H9 (cell line): ENCODE results near the gene NIM1K. TPM values are rescaled to one million over a fixed set of nuclear protein-coding genes. Genes with fewer than 3 reads are reported as not detected.

ENCODE experiments used
- DNase-seq: peaks from one replicate; pipeline ENCODE4 v3.0.0-alpha.2; 2017
- H2AFZ ChIP-seq: one replicate; pipeline ENCODE4 v1.6.1; 2013; ENCODE audit warnings: mild to moderate bottlenecking, low read length, control low read depth, moderate library complexity
- H2AK5ac ChIP-seq: 2 replicates; pipeline ENCODE4 v1.6.1; 2013; ENCODE audit warnings: low read length, control low read depth, mixed read lengths; ENCODE audit not compliant: insufficient read length
- H2BK120ac ChIP-seq: one replicate; pipeline ENCODE4 v1.6.1; 2013; ENCODE audit warnings: low read depth, mild to moderate bottlenecking, low read length, control low read depth, inconsistent platforms; ENCODE audit not compliant: poor library complexity, severe bottlenecking
- H2BK12ac ChIP-seq: 2 replicates; pipeline ENCODE4 v1.6.1; 2013; ENCODE audit warnings: low read length, control low read depth, mixed read lengths, low read depth; ENCODE audit not compliant: insufficient read length
- H2BK15ac ChIP-seq: 2 replicates; pipeline ENCODE4 v1.6.1; 2013; ENCODE audit warnings: low read depth, low read length, control low read depth
- H2BK20ac ChIP-seq: one replicate; pipeline ENCODE4 v1.6.1; 2013; ENCODE audit warnings: low read depth, mild to moderate bottlenecking, low read length, control low read depth, inconsistent platforms; ENCODE audit not compliant: poor library complexity, severe bottlenecking
- H2BK5ac ChIP-seq: 2 replicates; pipeline ENCODE4 v1.6.1; 2013; ENCODE audit warnings: low read length, control low read depth, mixed read lengths; ENCODE audit not compliant: insufficient read length
- H3K14ac ChIP-seq: 2 replicates; pipeline ENCODE4 v1.6.1; 2013; ENCODE audit warnings: low read length, control low read depth; ENCODE audit not compliant: insufficient read depth
- H3K18ac ChIP-seq: 2 replicates; pipeline ENCODE4 v1.6.1; 2013; ENCODE audit warnings: low read depth, mild to moderate bottlenecking, mixed read lengths, low read length, control low read depth; ENCODE audit not compliant: insufficient read length
- H3K23ac ChIP-seq: 2 replicates; pipeline ENCODE4 v1.6.1; 2013; ENCODE audit warnings: low read length, control low read depth, mixed read lengths, low read depth; ENCODE audit not compliant: insufficient read length
- H3K23me2 ChIP-seq: 2 replicates; pipeline ENCODE4 v1.6.1; 2013; ENCODE audit warnings: low read depth, mild to moderate bottlenecking, mixed read lengths, low read length, control low read depth; ENCODE audit not compliant: insufficient read length, poor library complexity, severe bottlenecking
- H3K27ac ChIP-seq: 2 replicates; pipeline ENCODE4 v1.5.1; 2013; ENCODE audit warnings: low read length, control low read depth, mixed read lengths, low read depth; ENCODE audit not compliant: insufficient read length
- H3K27me3 ChIP-seq: 2 replicates; pipeline ENCODE4 v1.6.1; 2013; ENCODE audit warnings: low read length, control low read depth, inconsistent platforms; ENCODE audit not compliant: insufficient read depth
- H3K4ac ChIP-seq: 2 replicates; pipeline ENCODE4 v1.6.1; 2013; ENCODE audit warnings: low read depth, mild to moderate bottlenecking, control low read depth, inconsistent platforms, low read length, moderate library complexity
- H3K4me1 ChIP-seq: 2 replicates; pipeline ENCODE4 v1.6.1; 2013; ENCODE audit warnings: low read length, control low read depth, inconsistent platforms; ENCODE audit not compliant: insufficient read depth
- H3K4me2 ChIP-seq: 2 replicates; pipeline ENCODE4 v1.6.1; 2013; ENCODE audit warnings: low read length, control low read depth, mixed read lengths; ENCODE audit not compliant: insufficient read length, insufficient read depth
- H3K56ac ChIP-seq: 2 replicates; pipeline ENCODE4 v1.6.1; 2013; ENCODE audit warnings: low read depth, mild to moderate bottlenecking, mixed read lengths, low read length, control low read depth; ENCODE audit not compliant: insufficient read length
- H3K79me1 ChIP-seq: 2 replicates; pipeline ENCODE4 v1.6.1; 2013; ENCODE audit warnings: low read depth, mild to moderate bottlenecking, moderate library complexity, low read length, control low read depth, inconsistent platforms; ENCODE audit not compliant: insufficient read depth, poor library complexity, severe bottlenecking
- H3K79me2 ChIP-seq: 2 replicates; pipeline ENCODE4 v1.6.1; 2013; ENCODE audit warnings: low read length, control low read depth, inconsistent platforms; ENCODE audit not compliant: insufficient read depth
- H3K9ac ChIP-seq: 2 replicates; pipeline ENCODE4 v1.6.1; 2013; ENCODE audit warnings: low read length, control low read depth, mixed read lengths; ENCODE audit not compliant: insufficient read length; ENCODE audit errors: extremely low read depth
- H3K9me3 ChIP-seq: one replicate; pipeline ENCODE4 v1.6.1; 2013; ENCODE audit warnings: low read depth, low read length, inconsistent platforms; ENCODE audit not compliant: control insufficient read depth
- H3T11ph ChIP-seq: one replicate; pipeline ENCODE4 v1.6.1; 2013; ENCODE audit warnings: mild to moderate bottlenecking, low read length, control low read depth, inconsistent platforms
- H4K20me1 ChIP-seq: one replicate; pipeline ENCODE4 v1.6.1; 2013; ENCODE audit not compliant: control insufficient read depth, insufficient read length, insufficient read depth
- H4K5ac ChIP-seq: 2 replicates; pipeline ENCODE4 v1.6.1; 2013; ENCODE audit warnings: low read depth, mild to moderate bottlenecking, mixed read lengths, low read length, control low read depth; ENCODE audit not compliant: insufficient read length
- H4K8ac ChIP-seq: replicated peaks from 2 replicates; pipeline ENCODE4 v1.6.1; 2013; ENCODE audit warnings: low read length, control low read depth, mixed read lengths, low read depth; ENCODE audit not compliant: insufficient read length
- H4K91ac ChIP-seq: 2 replicates; pipeline ENCODE4 v1.6.1; 2013; ENCODE audit warnings: low read depth, mild to moderate bottlenecking, moderate library complexity, mixed read lengths, low read length, control low read depth; ENCODE audit not compliant: insufficient read length
- H3K27ac Mint-ChIP-seq, 3 experiments: 2 replicates in 2 of 3; 3 replicates in 1 of 3; pipeline ENCODE4 v1.8.0; 2020 to 2021; ENCODE audit warnings: mixed read lengths in 3 of 3, mild to moderate bottlenecking in 1 of 3, moderate library complexity in 1 of 3
- H3K27me3 Mint-ChIP-seq: 2 replicates; pipeline ENCODE4 v1.8.0; 2021; ENCODE audit warnings: low read depth, mild to moderate bottlenecking, moderate library complexity, mixed read lengths
- H3K36me3 Mint-ChIP-seq, 3 experiments: 2 replicates in 2 of 3; 3 replicates in 1 of 3; pipeline ENCODE4 v1.8.0; 2020 to 2021; ENCODE audit warnings: low read depth in 3 of 3, mixed read lengths in 3 of 3; ENCODE audit not compliant: insufficient read depth in 1 of 3
- H3K4me1 Mint-ChIP-seq, 2 experiments: 2 replicates each; pipeline ENCODE4 v1.8.0; 2020; ENCODE audit warnings: mixed read lengths in 2 of 2
- H3K4me3 Mint-ChIP-seq, 2 experiments: 2 replicates in 1 of 2; 3 replicates in 1 of 2; pipeline ENCODE4 v1.8.0; 2020 to 2021; ENCODE audit warnings: mild to moderate bottlenecking in 2 of 2, mixed read lengths in 2 of 2, moderate library complexity in 1 of 2
- H3K9me3 Mint-ChIP-seq, 2 experiments: 2 replicates in 1 of 2; 3 replicates in 1 of 2; pipeline ENCODE4 v1.8.0; 2020; ENCODE audit warnings: mild to moderate bottlenecking in 2 of 2, mixed read lengths in 2 of 2, moderate library complexity in 1 of 2
- CTCF ChIP-seq: fragments of 200-600 bp; sonication (generic); conservative IDR thresholded peaks from 3 replicates; pipeline ENCODE4 v1.8.0; 2021; ENCODE audit warnings: antibody characterized with exemption, mild to moderate bottlenecking
- WGBS: extraction: QIAGEN DNeasy Blood & Tissue Kit; methylation state at CpG from one replicate; pipeline ENCODE4 v1.1.7; 2013; ENCODE audit warnings: missing lambda C conversion rate, low lambda C conversion rate, mixed read lengths; ENCODE audit not compliant: insufficient read length; ENCODE audit errors: extremely low coverage; 5-methylcytosine and 5-hydroxymethylcytosine counted together
- total RNA-seq: library from RNA; stranded (reverse); gene quantifications from 2 replicates; pipeline ENCODE4 v1.2.1, GENCODE V29; 2021

NIM1K gene
- total RNA-seq, 1 experiment from 2014 or later = 0.07 TPM

- H3T11ph ChIP-seq = no peak overlapping the region
- H3K14ac ChIP-seq = no peak overlapping the region
- H3K9me3 ChIP-seq = no peaks in the 10 kb centered on the region
- no peak overlapping the region for H4K5ac ChIP-seq
- DNase-seq = no peak
- peak overlapping the region in 2 of 3 experiments; percentile 79 to 84; a peak in 3 of 7 replicates for H3K27ac Mint-ChIP-seq
- H3K9ac ChIP-seq = no peak overlapping the region
- peaks cover 3% of the 10 kb centered on the region for H3K4me1 ChIP-seq
- H2BK12ac ChIP-seq = no peak overlapping the region
- H2AK5ac ChIP-seq = no peak overlapping the region
- H3K4ac ChIP-seq = no peak overlapping the region
- H3K36me3 Mint-ChIP-seq = peaks cover 0 to 7% (median 1%) of the 10 kb centered on the region in 3 experiments; a peak in 6 of 7 replicates
- no peak overlapping the region for H2BK120ac ChIP-seq
- H4K20me1 ChIP-seq = no peaks in the 10 kb centered on the region
- H3K4me2 ChIP-seq = no peak overlapping the region
- H4K8ac ChIP-seq = no peak overlapping the region
- H3K4me1 Mint-ChIP-seq = peaks cover 20 to 22% of the 10 kb centered on the region in 2 experiments
- TF ChIP-seq CTCF = no peak
- H3K27ac ChIP-seq = no peak overlapping the region
- H2BK20ac ChIP-seq = no peak overlapping the region
- no peaks in the 10 kb centered on the region for H3K79me1 ChIP-seq
- H2BK5ac ChIP-seq = no peak overlapping the region
- H4K91ac ChIP-seq = no peak overlapping the region
- H2AFZ ChIP-seq = no peak overlapping the region
- no peak overlapping the region for H3K18ac ChIP-seq
- H3K79me2 ChIP-seq = no peaks in the 10 kb centered on the region
- no peaks in the 10 kb centered on the region; the same call in 1 of the 2 replicates for H3K27me3 Mint-ChIP-seq
- H3K23me2 ChIP-seq = no peaks in the 10 kb centered on the region
- no peaks in the 10 kb centered on the region for H3K9me3 Mint-ChIP-seq
- peak overlapping the region in 1 of 2 experiments; percentile 28; a peak in 1 of 5 replicates for H3K4me3 Mint-ChIP-seq
- H3K56ac ChIP-seq = no peak overlapping the region
- no peaks in the 10 kb centered on the region for H3K27me3 ChIP-seq
- H2BK15ac ChIP-seq = no peak overlapping the region
- WGBS = no CpG with 5 or more reads among the region's 7 CpGs
- H3K23ac ChIP-seq = no peak overlapping the region
Observed at GRCh38 chr5:43179836-43180235, 12.2 kb upstream of the NIM1K start.
